IPS-20b (cell line): ENCODE data around the gene COL12A1.
A peak's percentile ranks its signal among the peaks of the same experiment; 100 is the strongest.

Source experiments
- H3K27ac ChIP-seq: one replicate; pipeline ENCODE4 v1.5.1; 2013; ENCODE audit warnings: low read length
- H3K27me3 ChIP-seq: 2 replicates; pipeline ENCODE4 v1.6.1; 2013; ENCODE audit warnings: mild to moderate bottlenecking, low read length, inconsistent platforms; ENCODE audit not compliant: insufficient read depth
- H3K36me3 ChIP-seq: 2 replicates; pipeline ENCODE4 v1.6.1; 2013; ENCODE audit warnings: low read depth, mild to moderate bottlenecking, inconsistent platforms, low read length, moderate library complexity; ENCODE audit not compliant: insufficient read depth
- H3K4me1 ChIP-seq: 2 replicates; pipeline ENCODE4 v1.6.1; 2013; ENCODE audit warnings: mild to moderate bottlenecking, control low read depth, inconsistent platforms, low read length, moderate library complexity; ENCODE audit not compliant: insufficient read depth
- H3K4me3 ChIP-seq: 2 replicates; pipeline ENCODE4 v1.5.1; 2013; ENCODE audit warnings: mild to moderate bottlenecking, low read length, inconsistent platforms
- H3K9ac ChIP-seq: 2 replicates; pipeline ENCODE4 v1.6.1; 2013; ENCODE audit warnings: low read depth, mild to moderate bottlenecking, inconsistent platforms, low read length, moderate library complexity
- H3K9me3 ChIP-seq: 2 replicates; pipeline ENCODE4 v1.6.1; 2013; ENCODE audit warnings: mild to moderate bottlenecking, low read depth, low read length, inconsistent platforms; ENCODE audit not compliant: insufficient read depth

The COL12A1 gene

DNA sequence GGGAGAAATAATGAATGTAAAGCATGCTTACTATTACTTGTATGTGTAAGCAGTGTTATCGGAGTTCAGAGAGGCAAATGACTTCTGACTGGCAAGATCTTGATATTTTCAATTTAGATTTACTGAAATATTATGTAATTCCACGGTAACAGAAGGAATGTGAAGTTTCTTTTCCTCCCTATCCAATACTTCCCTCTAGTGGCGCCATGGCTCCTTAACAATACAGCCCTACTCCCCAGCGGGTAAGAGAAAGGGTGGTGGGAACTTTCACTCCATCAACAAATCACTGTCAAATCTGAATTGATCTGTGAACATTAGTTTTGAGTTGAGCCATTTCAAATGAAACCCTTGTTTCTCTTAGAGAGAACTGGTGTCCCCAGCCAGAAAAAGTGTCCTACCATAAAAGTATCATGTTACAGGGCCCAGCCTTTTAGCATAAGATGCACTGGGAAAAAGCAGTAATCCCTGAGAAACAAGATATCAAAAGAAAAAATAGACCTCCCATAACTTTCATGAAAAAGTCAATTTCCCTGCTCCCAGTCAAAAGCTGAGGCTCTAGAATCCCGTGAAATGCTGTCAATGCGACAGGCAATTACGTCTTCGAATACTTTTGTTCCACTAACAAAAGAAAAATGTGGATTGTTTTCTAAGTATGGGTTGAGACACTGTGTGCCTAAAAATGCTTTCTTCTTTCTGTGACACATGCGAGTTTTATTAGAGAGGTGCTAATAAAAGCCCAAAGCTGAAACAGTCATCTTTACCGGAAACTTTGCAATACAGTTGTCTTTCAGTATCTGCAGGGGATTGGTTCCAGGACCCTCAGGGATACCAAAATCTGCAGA, 24.9 kb upstream of the COL12A1 start:
- Histone ChIP-seq H3K27me3 (no peaks in the 10 kb centered on the region), H3K27ac (no peak overlapping the region), H3K4me3 (no peak overlapping the region), H3K4me1 (peaks cover 15% of the 10 kb centered on the region; the same call in 1 of the 2 replicates), H3K36me3 (no peaks in the 10 kb centered on the region), H3K9me3 (no peaks in the 10 kb centered on the region), H3K9ac (no peak overlapping the region)

- Histone ChIP-seq H3K27ac (no peak overlapping the region), H3K4me1 (0 out of 2 replicates have a peak, but pooled peaks cover 4% of the 10 kb centered on the region), H3K4me3 (no peak overlapping the region), H3K36me3 (no peaks in the 10 kb centered on the region), H3K27me3 (no peaks in the 10 kb centered on the region), H3K9me3 (no peaks in the 10 kb centered on the region), H3K9ac (no peak overlapping the region)
Measured at GRCh38 chr6:75224303-75224926, 18.6 kb upstream of the COL12A1 start.

DNA sequence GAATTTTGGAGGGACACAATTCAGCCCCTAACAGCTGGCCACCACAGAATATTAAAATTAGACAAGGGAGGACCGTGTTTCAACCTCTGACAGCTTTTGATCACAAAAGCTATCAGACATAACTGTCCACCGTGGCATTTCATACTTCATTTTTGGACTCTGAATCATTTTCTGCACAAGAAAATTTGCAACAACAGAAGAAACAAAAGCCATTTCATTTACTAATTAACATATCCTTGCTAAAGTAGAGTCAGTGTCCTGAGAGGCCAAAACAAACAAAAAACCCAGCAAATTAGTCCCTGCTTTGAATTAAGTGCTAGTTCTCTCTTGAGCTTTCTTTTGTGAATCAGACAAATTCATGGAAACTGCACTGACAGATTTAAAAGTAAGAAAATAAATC, 17.6 kb upstream of the COL12A1 start:
- Histone ChIP-seq H3K9ac (no peak overlapping the region), H3K27ac (no peak overlapping the region), H3K9me3 (no peaks in the 10 kb centered on the region), H3K36me3 (no peaks in the 10 kb centered on the region), H3K4me1 (0 out of 2 replicates have a peak, but pooled peaks cover 4% of the 10 kb centered on the region), H3K4me3 (no peak overlapping the region), H3K27me3 (no peaks in the 10 kb centered on the region)

DNA sequence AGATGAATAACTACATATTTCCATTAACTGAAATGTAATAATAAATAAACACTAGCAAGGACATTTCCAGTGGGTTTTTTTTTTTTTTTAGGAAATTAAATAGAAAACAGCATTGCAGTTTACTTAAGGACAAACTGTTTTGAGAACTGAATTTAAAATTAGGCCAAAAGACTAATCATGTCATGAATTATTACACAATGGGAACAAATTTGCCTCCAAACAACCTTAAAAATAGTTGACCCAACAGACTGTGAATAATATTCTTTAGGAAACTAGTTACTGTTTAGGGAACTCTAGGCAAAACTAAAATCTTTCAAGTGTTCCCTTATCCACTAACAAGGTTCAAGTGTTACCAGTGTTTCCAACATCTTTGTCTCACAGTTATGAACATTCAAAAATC, 16.4 kb upstream of the COL12A1 start:
- H3K27ac ChIP-seq = no peak overlapping the region
- no peaks in the 10 kb centered on the region for H3K36me3 ChIP-seq
- no peaks in the 10 kb centered on the region for H3K9me3 ChIP-seq
- H3K9ac ChIP-seq = no peak overlapping the region
- no peak overlapping the region for H3K4me3 ChIP-seq
- H3K27me3 ChIP-seq = no peaks in the 10 kb centered on the region
- H3K4me1 ChIP-seq = 0 out of 2 replicates have a peak, but pooled peaks cover 4% of the 10 kb centered on the region

- H3K4me1 ChIP-seq = 0 out of 2 replicates have a peak, but pooled peaks cover 4% of the 10 kb centered on the region
- H3K27me3 ChIP-seq = no peaks in the 10 kb centered on the region
- no peak overlapping the region for H3K9ac ChIP-seq
- no peak overlapping the region for H3K4me3 ChIP-seq
- no peak overlapping the region for H3K27ac ChIP-seq
- H3K36me3 ChIP-seq = no peaks in the 10 kb centered on the region
- H3K9me3 ChIP-seq = no peaks in the 10 kb centered on the region
Measured at GRCh38 chr6:75221116-75221515, 15.3 kb upstream of the COL12A1 start.

- H3K27ac ChIP-seq = no peak overlapping the region
- H3K4me1 ChIP-seq = 0 out of 2 replicates have a peak, but pooled peaks cover 4% of the 10 kb centered on the region
- no peaks in the 10 kb centered on the region for H3K27me3 ChIP-seq
- H3K36me3 ChIP-seq = no peaks in the 10 kb centered on the region
- H3K4me3 ChIP-seq = no peak overlapping the region
- H3K9me3 ChIP-seq = no peaks in the 10 kb centered on the region
- H3K9ac ChIP-seq = no peak overlapping the region
Measured at GRCh38 chr6:75220357-75220756, 14.5 kb upstream of the COL12A1 start.

DNA sequence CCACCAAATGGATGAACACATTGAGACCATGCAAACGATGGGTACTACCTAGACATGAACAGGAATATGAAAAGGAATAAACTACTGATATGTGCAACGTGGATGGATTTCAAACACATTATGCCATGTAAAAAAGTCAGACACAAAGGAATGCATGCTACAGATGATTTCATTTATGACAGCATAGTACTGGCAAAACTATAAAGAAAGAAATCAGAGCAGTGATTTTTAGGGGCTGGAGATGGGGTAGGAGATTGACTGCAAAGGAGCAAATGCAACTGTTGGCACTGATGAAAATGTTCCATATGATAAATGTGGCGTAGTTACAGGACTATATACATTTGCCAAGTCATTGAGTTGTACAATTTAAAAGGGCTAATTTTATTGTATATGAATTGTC, 13.4 kb upstream of the COL12A1 start:
- Histone ChIP-seq H3K4me3 (no peak overlapping the region), H3K36me3 (no peaks in the 10 kb centered on the region), H3K27ac (no peak overlapping the region), H3K9me3 (no peaks in the 10 kb centered on the region), H3K27me3 (no peaks in the 10 kb centered on the region), H3K9ac (no peak overlapping the region), H3K4me1 (0 out of 2 replicates have a peak, but pooled peaks cover 2% of the 10 kb centered on the region)

DNA sequence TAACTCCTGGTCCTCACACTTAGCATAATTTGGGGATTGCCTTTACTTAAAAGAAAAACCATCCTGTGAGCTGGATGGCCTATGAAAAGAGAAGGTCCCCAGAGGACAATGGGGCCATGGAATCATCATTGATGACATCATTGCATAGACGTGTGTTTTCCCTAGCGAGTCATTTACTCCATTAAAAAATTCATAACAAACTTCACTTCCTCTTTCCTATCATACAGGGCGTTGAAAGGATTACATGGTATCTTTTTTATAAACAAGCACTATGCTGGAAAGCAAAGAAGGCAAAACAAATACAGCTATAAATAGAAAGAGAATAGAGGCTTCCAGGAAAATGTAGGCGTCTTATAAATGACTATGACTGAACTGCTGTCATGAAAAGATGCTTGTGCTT, 11.3 kb upstream of the COL12A1 start:
- no peak overlapping the region for H3K9ac ChIP-seq
- H3K27ac ChIP-seq = no peak overlapping the region
- peaks cover 17% of the 10 kb centered on the region for H3K4me1 ChIP-seq
- no peaks in the 10 kb centered on the region for H3K27me3 ChIP-seq
- no peak overlapping the region for H3K4me3 ChIP-seq
- H3K36me3 ChIP-seq = no peaks in the 10 kb centered on the region
- no peaks in the 10 kb centered on the region for H3K9me3 ChIP-seq

- Histone ChIP-seq H3K36me3 (no peaks in the 10 kb centered on the region), H3K9me3 (no peaks in the 10 kb centered on the region), H3K27ac (no peak overlapping the region), H3K4me3 (no peak overlapping the region), H3K9ac (no peak overlapping the region), H3K27me3 (no peaks in the 10 kb centered on the region), H3K4me1 (peaks cover 26% of the 10 kb centered on the region)
Measured at GRCh38 chr6:75215291-75215690, 9.4 kb upstream of the COL12A1 start.

- Histone ChIP-seq H3K4me1 (peaks cover 26% of the 10 kb centered on the region), H3K9ac (no peak overlapping the region), H3K4me3 (0 out of 2 replicates have a peak overlapping the region, but pooled peaks have one; percentile 22), H3K27ac (peak overlapping the region; percentile 55), H3K9me3 (no peaks in the 10 kb centered on the region), H3K36me3 (no peaks in the 10 kb centered on the region), H3K27me3 (peaks cover 13% of the 10 kb centered on the region)
Measured at GRCh38 chr6:75213732-75214131, 7.9 kb upstream of the COL12A1 start.

- Histone ChIP-seq H3K27ac (no peak overlapping the region), H3K4me1 (peaks cover 26% of the 10 kb centered on the region), H3K27me3 (peaks cover 19% of the 10 kb centered on the region), H3K36me3 (no peaks in the 10 kb centered on the region), H3K4me3 (peak overlapping the region; percentile 22), H3K9ac (no peak overlapping the region; the same call in 1 of the 2 replicates), H3K9me3 (no peaks in the 10 kb centered on the region)
Measured at GRCh38 chr6:75213112-75213511, 7.3 kb upstream of the COL12A1 start.
